Stimulated activated CD4-positive, alpha-beta T cell treated with anti-CD3 and anti-CD28 coated beads, TNF-alpha, amount 100 ng/mL, for 4 hours (primary cell): ENCODE measurements around the gene BCAP31.
"Not testable (repeated sequence)": the region's sequence is repeated elsewhere in the genome, so short reads cannot be mapped to it uniquely, and the experiment has no call there.

Source experiments
- DNase-seq, 3 experiments: peaks; one replicate each; pipeline ENCODE4 v3.0.0-alpha.2; 2020; ENCODE audit warnings: low read depth in 3 of 3

The BCAP31 gene

GRCh38 chrX:153763298-153763932 lies 39.2 kb upstream of the BCAP31 start:
- DNase-seq, result no peak

- no peak for DNase-seq
Observed at GRCh38 chrX:153762626-153763173, 38.5 kb upstream of the BCAP31 start.

GRCh38 chrX:153761863-153762262 lies 37.7 kb upstream of the BCAP31 start:
- no peak for DNase-seq

- no peak for DNase-seq
Observed at GRCh38 chrX:153755136-153755535, 30.9 kb upstream of the BCAP31 start.

DNA sequence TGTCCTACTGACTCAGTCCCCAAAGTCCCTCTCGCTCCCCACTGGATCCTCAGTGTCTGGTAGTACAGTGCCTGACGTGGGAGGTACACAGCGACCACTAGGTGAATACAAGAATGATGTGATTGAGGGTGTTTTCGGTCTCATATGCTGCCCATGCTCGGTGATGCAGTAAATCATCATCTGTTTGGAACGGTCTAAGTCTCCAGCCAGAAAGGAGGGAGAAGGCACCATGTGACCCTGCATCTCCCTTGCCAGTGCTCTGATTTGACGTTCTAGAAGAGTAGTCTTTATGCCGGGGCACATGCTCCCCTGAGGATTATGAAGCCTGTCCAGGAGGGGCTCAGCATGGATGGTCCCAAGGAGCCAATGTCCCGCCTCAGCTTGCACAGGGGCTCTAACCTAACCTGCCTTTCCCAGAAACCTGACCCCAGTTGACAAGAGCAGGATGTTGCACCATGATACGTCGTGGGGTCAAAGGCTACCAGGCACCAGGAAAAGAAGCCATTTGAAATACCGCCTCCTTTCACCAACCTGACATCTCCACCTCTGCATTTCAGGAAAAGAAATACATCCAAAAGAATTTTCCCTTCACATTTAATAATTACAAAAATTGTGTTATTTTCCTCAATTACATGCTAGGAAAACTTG lies 26.1 kb upstream of the BCAP31 start:
- no peak for DNase-seq

DNA sequence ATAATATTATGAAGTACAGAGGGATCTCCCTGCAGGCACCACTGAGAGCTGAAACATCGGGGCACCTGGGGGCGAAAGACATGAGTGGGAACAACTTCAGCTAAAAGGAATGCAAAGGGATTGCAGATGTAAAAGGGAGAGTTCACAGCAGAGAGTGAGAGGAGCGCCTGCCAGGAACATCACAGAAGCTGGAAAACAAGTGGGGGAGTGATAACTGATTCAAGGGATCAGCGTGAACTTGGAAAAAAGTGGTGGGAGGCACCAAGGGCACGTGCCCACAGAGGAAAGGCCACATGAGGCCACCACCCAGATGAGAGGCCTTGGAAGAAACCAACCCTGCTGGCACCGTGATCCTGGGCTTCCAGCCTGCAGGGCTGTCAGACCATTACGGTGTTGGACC lies 24.8 kb upstream of the BCAP31 start:
- DNase-seq, result not testable (repeated sequence)

- not testable (repeated sequence) for DNase-seq
Observed at GRCh38 chrX:153746991-153747390, 22.8 kb upstream of the BCAP31 start.

DNA sequence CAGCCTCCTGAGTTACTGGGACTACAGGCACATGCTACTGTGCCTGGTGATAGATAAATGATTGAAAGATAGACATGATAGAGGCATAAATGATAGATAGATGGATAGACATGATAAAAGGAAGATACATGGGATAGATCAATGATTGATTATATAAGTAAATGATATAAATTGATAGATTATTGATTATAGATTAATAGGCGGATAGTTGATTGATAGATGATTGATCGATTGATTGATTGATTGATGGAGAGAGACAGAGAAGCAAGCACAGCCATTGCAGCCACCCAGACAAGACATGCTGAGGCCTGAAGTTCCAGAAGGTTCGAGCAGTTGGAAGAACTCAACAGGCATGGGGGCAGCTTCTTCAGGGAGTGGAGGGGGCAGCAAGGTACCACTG lies 22.2 kb upstream of the BCAP31 start:
- no peak for DNase-seq

GRCh38 chrX:153745067-153745433 lies 20.9 kb upstream of the BCAP31 start:
- not testable (repeated sequence) for DNase-seq

DNA sequence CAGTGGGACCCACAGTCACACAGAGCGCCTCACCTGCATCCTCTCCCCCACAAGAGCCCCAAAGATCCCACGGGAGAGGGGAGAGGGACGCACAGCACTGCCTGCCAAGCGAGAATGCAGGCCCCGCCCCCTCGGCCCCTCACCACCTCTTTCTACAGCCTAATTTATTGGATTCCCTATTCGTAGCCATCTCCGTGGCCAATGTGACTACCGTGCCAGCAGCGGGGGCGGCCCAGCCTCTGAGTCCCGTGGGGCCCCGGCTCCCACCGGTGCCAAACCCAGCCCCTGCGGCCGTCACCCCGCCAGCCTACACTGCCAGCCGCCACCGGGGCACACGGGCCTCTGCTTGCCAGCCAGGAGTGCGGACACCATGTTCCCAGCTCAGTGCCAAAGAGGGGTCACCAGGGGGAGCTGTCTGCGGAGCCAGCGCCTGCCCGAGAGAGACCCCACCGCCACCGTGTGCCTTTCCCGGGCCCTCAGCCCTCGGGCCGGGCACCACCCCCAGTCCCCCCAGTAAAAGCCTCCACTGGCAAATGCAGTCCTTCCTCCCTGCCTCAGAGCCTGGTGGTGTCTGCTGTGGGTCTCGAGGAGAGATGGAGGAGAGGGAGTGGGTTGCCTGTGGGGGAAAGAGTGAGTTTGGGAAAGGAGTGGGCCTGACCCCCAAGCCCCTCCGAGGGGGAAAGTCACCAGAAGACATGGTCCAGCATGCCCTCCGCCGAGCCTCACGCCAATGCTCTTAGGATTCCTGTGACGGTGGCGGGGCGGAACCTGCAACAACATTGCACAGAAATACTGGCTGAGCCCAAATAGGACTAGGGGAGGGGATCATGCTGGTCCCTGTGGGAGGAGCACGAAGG lies 20.3 kb upstream of the BCAP31 start:
- no peak for DNase-seq

GRCh38 chrX:153743468-153744209 lies 19.5 kb upstream of the BCAP31 start:
- not testable (repeated sequence) for DNase-seq

GRCh38 chrX:153742796-153743467 lies 18.7 kb upstream of the BCAP31 start:
- not testable (repeated sequence) for DNase-seq

GRCh38 chrX:153742111-153742510 lies 17.9 kb upstream of the BCAP31 start:
- not testable (repeated sequence) for DNase-seq

- DNase-seq, result no peak
Observed at GRCh38 chrX:153741446-153741845, 17.3 kb upstream of the BCAP31 start.

GRCh38 chrX:153740631-153741222 lies 16.5 kb upstream of the BCAP31 start:
- DNase-seq, result no peak

DNA sequence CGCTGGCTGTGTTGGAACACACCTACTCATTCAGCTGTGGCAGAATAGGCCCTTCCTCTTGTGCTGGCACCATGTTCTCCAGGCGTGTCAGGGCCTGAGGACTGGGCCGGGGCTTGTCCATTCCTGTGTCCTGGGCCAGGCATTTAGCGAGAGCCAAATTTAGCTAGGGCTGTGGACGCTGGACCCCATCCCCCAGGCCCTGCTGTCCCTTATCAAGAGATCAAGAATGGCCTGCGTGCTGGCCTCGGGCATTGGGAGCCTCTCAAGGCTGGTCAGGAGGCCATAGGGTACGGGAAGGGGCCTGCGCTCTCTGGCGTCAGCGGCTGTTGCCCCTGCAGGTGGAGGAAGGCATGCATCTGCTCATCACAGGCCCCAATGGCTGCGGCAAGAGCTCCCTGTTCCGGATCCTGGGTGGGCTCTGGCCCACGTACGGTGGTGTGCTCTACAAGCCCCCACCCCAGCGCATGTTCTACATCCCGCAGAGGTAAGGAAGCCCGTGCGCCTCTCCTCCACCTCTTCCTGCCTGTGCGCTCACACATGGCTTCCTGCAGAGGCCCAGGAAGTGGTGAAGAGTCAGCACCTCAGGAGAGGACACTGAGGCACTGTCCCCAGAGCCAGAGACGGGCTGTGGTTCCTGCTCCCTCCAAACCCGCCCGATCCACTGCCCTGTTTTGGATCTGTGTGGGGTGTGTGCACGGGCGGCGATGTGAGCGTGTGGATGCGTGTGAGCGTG lies 15.7 kb upstream of the BCAP31 start:
- DNase-seq, result no peak

DNA sequence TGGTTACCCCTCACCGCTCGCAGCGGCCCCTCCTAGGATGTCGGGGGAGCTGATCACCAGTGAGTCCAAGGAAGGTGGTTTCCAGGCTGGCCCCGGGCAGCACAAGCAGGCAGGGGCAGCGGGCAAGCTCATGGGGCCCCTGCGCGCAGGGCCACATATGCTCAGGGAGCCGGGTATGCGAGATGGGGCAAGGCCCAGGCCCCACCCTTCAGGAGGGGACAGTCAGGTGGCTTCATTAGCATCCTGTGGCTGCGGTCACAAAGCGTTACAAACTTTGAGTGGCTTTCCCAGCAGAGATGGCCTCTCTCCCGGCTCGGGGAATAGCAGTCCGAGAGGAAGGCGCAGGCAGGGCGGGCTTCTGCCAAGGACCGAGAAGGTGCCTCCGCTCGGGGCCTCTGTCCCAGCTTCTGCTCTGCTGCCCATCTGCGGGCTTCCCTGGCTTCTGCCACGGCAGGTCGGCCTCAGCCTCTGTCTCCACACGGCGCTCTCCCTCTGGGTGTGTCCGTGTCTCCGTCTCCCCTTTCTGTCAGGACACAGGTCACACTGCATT lies 13.9 kb upstream of the BCAP31 start:
- DNase-seq, result no peak

DNA sequence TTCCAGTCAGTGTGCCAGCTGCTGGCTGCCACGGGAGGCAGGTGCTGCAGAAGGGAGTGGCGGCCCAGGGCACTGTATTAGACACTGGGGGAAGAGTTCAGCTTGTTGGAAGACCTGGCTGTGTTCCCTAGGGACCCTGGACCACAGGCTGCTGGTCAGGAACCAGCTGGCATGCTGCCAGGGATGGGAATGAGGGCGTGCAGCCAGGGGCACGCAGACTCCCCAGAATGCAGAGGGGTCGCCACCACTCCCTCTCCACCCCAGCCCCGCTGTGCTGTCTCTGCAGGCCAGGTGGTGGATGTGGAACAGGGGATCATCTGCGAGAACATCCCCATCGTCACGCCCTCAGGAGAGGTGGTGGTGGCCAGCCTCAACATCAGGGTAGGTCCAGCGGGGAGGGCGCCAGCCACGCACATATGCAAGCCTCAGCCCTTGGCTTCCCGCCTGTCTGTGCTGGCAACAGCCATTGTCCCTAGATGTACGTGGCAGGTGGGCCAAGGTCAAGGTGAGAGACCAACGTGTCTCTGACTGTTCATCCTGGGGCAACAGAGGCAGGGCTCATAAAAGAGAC lies 12.8 kb upstream of the BCAP31 start:
- no peak for DNase-seq

GRCh38 chrX:153736071-153736820 lies 12.1 kb upstream of the BCAP31 start:
- no peak for DNase-seq
